GM19395 (cell line): Measurements from ENCODE around the gene INO80B.
A peak's percentile ranks its signal among the peaks of the same experiment; 100 is the strongest.
"Not testable (repeated sequence)": the region's sequence is repeated elsewhere in the genome, so short reads cannot be mapped to it uniquely, and the experiment has no call there.

Experiments
- ATAC-seq: cut with Tn5 transposase; IDR thresholded peaks from one replicate; pipeline ENCODE4 v1.9.1; 2021; ENCODE audit warnings: mild to moderate bottlenecking, moderate library complexity; ENCODE audit not compliant: unreplicated experiment

The INO80B gene

DNA sequence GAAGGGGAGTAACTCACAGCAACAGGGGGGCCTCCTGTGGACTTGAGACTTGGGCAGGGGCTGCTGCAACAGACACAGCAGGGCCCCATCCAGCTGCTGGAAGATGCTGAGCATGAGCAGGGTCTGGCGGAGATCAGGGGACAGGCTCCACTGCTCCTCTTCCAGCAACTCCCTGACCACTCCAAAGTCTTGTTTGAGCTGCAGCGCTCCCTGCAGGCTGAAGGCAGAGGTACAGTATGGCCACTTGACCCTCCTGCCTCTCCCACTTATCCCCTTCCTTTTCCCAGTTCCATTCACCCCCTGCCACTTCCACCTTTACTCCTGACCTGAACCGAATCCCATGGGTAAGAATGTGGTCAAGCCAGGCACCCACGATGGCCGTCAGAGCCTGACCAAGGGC is 20.0 kb downstream of the INO80B start:
- no peak for ATAC-seq

DNA sequence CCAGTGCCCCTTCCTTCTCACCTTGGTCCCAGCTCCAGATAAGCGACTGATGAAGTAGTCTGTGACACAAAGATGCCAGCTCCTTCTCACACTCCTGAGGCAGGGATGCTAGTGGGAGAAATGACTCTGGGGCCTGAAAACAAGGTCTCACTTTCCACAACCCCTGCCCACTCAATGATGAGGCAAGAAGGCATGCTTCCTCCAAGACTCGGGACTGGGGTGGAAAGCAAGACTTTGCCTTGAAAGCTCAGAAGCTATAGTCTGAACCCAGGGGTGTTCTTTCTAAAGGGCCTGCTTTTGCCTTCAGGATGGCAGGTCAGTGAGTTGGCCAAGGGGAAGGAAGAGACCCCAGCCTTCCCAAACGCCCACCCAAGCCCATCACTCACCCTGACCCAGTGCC is 26.5 kb downstream of the INO80B start:
- ATAC-seq, result no peak

DNA sequence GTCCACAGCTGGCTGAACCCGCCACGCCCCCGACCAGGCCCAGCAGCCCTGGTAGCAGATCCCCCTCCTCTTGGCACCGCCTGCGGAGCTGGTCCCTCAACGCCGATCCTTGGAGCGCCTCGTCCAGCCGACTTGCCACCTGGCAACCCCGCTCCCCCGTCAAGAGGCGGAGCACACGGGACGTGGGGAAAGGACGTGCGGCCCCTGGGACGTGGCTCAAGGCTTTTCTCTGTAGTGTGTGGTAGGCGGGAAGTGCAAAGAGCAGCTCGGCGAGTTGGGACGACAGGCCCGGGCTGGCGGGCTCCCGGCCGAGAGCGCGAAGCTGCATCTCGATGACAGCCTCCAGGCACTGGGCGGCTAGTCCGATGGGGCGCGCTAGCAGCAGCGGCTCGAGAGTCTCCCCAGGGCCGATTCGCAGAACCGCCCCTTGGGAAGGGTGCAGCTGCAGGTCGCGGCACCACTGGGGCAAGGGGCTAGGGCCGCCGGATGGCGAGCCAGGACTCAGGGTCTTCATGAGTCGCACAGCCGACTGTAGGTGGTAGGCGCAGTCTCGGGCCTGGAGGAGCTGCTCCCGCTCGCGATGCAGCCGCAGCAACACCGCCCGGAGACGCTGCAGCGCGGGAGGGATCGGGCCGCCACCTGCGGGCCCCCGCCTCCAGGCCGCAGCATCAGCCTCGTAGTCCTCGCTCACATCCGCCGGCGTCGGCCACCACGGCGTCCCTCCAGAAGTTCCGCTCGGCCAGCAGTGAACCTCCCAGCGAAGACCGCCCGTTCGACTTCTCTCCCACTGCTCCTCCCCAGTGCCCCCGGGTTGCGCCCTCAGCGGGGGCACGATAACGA is 27.3 kb downstream of the INO80B start:
- peak; percentile 46 for ATAC-seq

DNA sequence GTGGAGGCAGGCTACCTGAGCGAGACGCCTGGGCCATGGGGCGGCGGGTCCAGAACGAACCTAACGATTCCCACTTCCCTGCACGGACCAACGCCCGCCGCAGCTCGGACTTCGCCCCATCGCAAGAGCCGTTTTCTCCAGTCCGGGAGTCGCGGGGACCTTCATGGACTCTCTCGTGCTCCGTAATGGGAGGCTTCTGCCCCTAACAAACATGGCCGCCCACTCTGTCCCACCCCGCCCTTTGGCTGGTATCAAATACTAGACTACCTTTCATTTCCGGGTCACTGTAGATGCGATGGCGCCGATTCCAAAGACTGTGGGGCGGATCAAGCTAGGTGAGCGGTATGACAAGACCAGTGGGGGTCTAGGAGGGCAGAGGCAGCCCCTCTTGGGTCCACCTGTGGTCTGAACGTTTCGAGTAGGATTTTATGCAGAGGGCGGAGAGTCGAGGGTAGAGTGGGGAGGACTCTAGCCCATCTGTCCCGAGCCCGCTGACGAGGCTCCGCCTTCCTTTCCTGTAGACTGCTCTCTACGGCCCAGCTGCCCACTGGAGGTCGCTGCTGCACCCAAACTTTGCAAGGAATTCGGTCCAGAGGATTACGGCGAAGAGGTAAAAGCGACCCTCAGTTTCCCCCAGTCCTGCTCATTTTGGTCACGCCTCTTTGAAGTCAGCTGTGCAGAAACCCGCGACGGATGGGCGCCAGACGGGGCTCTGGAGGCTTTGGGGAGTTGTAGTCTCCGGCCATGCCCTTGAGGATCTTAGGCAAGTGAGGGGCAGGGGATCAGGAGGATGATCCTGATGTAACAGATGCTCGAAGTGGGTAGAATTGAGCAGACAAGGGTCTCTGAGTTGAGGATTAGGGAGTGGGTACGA is 28.2 kb downstream of the INO80B start, which contains the start of the genes CCDC142 and TTC31:
Gene CCDC142, minus strand, starts transcription at position 198 of the 874 bp plus-strand sequence. Its CDS starts 161 bp downstream, at position 37.
Gene TTC31, plus strand, starts transcription at position 281 of the 874 bp plus-strand sequence. Its CDS starts 15 bp downstream, at position 296.
- ATAC-seq, result peak; percentile 94

DNA sequence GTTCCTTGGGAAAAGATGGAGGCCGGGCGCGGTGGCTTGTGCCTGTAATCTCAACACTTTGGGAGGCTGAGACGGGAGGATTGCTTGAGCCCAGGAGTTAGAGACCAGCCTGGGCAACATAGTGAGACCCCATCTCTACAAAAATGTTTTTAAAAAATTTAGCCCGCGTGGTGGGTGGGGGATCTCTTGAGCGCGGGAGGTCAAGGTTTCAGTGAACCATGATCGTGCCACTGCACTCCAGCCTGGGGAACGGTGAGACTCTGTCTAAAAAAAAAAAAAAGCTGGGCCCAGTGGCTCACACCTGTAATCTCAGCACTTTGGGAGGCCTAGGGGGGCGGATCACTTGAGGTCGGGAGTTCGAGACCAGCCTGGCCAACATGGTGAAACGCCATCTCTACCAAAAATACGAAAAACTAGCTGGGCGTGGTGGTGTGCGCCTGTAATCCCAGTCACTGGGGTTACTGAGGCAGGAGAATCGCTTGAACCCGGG is 28.8 kb downstream of the INO80B start:
- not testable (repeated sequence) for ATAC-seq

DNA sequence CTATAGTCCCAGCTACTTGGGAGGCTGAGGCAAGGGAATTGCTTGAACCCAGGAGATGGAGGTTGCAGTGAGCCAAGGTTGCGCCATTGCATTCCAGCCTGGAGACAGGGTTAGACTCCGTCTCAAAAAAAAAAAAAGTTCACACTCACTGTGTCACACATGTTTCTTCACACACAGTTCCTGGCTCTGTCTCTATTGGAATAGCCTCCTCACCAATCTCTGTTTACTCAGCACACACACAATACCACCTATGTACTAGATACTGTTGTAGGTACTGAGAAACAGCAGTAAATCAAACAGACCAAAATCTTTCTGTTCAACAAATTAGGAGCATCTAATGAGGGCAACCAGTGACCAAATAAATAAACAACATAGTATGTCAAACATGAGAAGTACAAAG is 31.3 kb downstream of the INO80B start:
- no peak for ATAC-seq

DNA sequence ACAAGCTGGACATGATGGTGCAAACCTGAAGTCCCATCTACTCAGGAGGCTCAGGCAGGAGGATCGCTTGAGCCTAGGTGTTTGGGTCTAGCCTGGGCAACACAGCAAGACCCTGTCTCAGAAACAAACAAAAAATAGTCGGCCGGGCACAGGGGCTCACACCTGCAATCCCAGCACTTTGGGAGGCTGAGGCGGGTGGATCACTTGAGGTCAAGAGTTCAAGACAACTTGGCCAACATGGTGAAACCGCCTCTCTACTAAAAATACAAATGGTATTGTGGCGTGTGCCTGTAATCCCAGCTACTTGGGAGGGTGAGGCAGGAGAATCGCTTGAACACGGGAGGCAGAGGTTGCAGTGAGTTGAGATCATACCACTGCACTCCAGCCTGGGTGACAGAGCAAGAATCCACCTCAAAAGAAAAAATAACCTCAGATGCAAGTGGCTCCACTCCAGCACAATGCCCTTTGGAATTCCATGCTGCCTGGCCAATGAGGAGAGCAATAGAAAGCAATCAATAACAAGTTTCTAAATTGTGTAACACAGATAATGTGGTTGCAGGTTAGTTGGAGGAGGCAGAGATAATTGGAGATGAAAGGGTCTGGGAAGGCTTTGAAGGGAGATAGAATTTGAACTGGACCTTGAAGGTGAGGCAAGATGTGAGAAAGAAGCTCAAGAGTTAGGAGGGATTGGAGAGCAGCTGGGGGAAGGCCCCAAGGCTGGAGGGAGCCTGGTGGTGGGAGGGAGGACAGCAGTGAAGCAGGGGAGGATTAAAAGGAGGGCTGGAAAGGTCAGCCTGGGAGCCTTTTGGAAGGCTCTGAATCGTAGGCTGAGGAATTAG is 34.0 kb downstream of the INO80B start:
- ATAC-seq, result no peak

DNA sequence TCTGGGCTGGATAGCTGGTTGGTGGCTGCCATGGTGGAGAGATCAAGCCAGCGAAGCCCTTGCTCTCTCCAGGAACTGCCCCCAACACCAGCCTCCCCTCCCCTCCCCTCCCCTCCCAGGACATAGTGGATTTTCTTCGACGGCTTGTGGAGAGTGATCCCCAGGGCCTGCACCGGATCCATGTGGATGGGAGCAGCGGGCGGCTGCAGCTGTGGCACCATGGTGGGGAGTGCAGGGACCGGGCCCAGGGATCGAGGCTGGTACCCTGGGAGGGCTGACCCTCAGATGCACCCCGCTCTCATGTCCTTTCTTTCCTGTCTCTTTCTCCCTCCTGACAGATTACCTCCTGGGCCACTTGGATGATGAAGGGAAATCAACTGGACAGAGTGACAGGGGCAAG is 35.0 kb downstream of the INO80B start:
- no peak for ATAC-seq

DNA sequence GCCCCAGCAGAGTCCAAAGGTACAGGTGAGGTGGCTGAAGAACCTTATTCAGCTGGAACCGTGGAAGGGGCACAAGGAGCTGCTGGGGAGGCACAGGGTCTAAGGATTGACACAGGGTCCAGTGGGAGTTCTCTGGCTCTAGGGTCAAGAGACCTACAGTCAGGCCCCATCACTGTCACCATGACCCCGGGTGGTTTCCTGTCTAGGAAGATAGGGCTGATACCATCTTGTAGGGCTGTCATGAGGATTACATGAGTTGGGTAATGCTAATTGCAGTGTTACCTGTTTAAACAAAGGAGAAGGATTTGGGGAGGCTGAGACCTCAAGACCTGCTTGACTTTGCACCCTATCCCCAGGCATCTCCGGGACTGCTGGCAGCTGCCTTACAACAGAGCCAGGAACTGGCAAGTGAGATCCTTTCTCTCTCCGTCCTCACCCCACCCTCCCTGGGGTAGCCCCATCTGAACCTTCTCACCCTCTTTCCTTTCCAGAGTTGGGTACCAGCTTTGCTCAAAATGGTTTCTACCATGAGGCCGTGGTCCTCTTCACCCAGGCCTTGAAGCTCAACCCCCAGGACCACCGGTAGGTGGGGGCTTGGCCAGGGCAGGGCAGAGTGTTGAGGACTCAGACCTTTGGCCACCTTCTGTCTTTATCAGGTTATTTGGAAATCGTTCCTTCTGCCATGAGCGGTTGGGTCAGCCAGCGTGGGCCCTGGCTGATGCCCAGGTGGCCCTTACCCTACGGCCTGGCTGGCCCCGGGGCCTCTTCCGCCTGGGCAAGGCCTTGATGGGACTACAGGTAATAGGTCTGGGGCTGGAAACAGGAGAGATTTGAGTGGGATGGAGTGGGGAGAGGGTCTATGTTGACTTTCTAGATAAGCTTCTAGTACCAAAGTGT is 37.0 kb downstream of the INO80B start:
- no peak for ATAC-seq

DNA sequence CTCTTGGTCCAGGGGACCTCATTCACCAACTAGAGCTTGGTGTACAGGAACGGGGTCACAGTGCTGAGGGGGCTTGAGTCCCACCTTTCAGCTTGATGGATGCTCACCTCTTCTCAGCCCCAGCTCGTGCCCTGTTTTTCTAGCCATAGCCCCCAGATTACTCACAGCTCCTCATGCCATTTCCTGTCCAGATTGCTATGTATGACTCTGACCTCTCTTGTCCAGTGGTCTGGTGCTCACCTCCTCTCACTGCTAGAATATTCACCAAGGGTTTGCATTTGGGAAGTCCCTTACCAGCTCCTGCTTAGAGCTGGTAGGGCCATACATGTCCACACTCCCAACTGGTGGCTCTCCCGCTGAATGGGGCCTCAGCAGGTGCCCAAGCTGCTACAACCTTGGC is 38.7 kb downstream of the INO80B start:
- no peak for ATAC-seq

DNA sequence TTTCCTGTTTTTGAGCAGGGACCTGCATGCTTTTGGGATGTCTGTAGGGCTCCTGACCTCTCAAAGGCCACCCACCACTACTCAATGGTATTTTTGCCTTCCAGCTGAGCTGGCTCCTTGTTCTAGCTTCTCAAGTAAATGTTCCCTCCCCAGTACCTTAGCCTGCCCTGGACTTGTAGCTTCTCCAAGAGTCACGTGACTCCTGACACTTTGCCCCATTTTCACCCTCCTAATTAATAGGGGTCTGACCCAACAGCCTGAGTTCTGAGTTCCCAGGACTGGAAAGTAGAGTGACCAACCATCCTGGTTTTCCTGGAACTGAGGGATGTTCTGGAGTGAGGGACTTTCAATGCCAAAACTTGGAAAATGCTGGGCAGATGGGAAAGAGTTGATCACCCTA is 40.6 kb downstream of the INO80B start:
- ATAC-seq, result no peak

DNA sequence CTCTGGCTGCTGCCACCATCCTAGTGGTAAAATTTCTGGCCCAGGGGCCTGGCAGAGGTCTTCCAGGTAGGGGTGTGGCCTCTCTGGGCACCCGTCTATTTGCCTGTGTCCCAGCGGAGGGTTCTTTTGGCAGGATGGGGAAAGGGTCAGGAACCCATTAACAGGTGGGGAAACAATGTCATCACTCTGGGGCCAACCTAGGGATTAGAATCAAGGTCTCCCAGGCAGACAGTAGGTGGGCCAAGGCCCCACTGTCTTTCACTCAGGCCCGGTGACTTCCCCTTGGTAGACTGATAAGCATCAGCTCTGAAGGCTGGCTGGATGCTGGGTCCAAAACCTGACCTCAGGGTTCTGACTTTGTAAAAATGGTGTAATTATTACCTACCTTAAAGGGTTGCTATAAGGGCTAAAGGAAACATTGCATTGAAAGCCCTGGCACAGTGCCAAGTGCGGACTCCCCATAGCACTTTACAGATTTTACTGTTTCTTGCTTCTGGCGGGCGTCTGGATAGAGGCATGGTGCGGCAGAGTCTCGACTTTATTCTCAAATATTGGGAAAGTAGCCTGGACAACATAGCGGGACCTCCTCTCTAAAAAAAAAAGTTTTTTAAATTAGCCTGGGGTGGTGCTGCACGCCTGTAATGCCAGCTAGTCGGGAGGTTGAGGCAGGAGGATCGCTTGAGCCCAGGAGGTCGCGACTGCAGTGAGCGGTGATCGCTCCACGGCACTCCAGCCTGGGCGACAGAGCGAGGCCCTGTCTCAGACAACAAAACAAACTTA is 42.3 kb downstream of the INO80B start:
- no peak for ATAC-seq

DNA sequence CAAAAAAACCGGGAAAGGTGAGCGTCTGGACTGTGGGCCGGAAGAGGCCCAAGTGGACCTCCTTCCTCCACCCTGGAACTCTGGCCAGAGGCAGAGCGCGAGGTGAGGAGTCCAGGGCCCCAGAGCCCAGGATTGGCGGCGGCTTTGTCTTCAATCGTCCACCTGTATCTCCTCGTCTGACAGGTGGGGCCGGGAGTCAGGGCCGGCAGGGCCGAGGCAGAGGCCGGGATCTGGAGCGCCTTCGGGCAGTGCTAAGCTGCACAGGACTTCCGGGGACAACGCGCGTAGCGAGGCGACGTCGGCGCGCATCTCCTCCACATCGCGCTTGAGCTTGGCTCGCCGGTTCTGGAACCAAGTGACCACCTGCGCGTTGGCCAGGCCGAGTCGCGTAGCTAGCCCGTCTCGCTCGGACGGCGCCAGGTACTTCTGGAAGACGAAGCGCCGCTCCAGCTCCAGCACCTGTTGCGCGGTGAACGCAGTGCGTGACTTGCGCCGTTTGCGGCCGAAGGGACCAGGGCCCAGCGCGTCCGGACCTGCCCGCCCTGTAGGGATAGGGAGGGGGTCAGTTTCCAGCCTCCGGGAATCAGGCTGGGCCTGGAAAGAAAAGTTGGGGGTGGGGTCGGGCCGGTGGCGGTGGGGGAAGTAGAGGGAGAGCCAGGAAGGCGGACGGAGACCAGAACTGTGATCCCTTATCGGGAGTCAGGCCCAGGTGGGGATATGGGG is 43.1 kb downstream of the INO80B start:
- no peak for ATAC-seq

DNA sequence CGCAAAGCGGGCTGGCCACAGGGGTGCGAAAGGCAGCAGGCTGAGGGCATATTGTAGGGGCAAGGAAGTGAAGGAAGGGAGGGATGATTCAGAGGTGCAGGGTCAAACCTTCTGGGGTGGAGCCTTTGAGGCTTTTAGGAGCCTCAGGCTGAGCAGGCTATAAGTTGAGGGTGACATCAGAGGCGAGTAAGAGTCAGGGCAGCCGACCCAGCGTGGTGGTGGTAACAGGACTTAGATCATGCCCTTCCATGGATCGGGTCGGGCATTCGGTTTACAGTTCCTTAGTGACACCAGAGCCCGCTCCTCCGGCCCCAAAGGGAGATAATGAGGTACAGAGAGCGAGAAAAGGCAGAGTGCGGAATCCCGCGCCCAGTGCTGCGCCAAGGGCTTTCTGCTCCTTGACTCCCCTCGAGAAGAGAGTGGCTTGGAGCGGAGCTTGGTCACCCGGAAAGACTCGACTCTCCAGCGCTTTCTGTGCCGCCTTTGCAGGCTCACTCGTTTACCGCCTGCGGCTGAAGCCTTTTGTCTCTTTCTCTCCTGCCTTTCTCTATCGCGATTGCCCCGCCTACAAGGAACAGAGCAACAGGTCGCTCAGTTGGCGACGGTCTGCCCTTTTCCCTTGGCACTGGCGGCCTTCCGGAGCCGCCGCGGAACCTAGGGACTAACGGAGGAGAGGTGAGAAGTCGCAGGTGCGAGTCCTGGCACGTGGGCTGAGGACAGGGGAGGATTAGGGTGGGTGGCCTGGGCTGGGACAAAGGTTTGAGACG is 43.8 kb downstream of the INO80B start:
- ATAC-seq, result no peak

DNA sequence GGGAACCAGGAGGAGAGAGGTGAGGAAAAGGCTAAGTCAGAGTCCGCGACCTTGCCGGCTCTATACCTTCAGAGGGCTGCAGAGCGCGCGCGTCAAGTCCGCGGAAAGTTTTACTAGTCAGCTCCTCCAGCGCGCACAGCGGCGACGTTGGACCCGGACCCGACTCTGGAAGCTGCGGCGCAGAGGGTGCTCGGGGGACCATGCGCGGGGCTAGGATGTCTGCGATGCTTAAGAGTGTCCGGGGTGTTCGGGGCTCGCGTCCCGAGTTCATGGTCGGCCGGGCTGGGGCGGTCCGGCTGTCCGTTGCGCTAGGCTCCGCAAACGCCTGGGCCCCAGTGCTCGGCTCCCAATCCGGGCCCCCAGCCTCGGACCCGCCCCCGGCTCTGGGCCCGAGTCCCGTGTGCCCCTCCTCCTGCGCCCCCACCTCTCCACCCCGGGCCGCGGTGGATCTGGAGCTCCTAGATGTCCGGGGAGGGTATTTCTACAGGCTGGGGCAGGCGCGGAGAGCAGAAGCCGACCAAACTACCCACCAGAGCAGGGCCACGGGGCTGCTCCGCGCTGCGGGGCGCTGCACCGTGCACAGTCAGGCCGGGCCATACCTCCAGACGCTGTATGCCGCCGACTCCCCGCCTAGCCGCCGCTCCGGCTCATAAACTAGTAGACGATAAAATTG is 44.5 kb downstream of the INO80B start, which contains the start of gene LBX2:
Gene LBX2, minus strand, starts transcription at position 337 of the 673 bp plus-strand sequence. Its CDS starts 66 bp downstream, at position 271.
- no peak for ATAC-seq

DNA sequence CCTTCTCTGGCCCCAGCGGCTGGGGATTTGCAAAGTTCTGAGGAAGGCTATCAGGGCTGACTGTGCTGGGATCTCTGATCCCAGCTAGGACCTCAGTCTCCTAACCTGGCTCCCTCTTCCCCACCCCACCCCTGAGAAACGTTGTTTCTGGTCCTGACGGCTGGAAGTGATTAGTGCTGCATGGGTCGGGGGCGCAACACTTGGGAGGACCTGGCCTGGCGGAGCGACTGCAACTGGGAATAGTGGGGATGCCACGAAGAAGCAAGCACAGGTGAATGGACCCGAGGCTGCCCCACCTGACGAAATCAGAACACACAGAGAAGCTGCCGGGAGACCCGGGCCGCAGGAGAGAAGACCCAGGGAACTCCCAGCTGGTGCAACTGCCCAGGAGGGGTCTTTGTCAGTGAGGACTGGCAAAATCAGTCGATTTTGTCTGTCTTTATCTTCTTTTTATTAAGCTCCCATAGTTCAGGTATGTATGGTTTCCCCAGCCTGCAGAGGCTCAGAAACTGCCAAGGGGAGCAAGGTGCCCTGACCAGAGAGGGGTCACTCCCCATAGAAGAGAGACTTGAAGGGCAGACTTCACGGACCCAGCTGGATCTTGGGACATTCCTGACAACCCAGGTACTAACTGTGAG is 45.2 kb downstream of the INO80B start:
- ATAC-seq, result no peak
